Mammary epithelial cell (primary cell): Measurements from ENCODE around the gene DDX42.

Experiments
- CTCF ChIP-seq, 2 donors: IDR thresholded peaks in 1 of 2; conservative IDR thresholded peaks in 1 of 2; 2 replicates each; pipeline ENCODE4 v1.5.1; 2011 to 2012; ENCODE audit warnings: inconsistent platforms in 2 of 2, low read length in 2 of 2, mild to moderate bottlenecking in 2 of 2, control low read depth in 1 of 2, low read depth in 1 of 2; ENCODE audit not compliant: insufficient read depth in 1 of 2; ENCODE audit errors: extremely low read depth in 1 of 2
- EZH2 ChIP-seq: IDR thresholded peaks from 2 replicates; pipeline ENCODE4 v1.6.1; 2012; ENCODE audit warnings: low read length, inconsistent platforms, borderline replicate concordance

- TF ChIP-seq CTCF (conservative IDR thresholded peaks at IDR 0.05 in 1 of 2, IDR thresholded peaks at IDR 0.05 in 1 of 2; ENCODE audit: extremely low read depth in 1 of 2, insufficient read depth in 1 of 2, low read depth in 1 of 2, low read length in 2 of 2), result no peak
- no peak for TF ChIP-seq EZH2
Observed at GRCh38 chr17:63741143-63741407, 32.9 kb upstream of the DDX42 start.
